Fibroblast of villous mesenchyme (primary cell): ENCODE results near the gene TRAK2. TPM values are rescaled to one million over a fixed set of nuclear protein-coding genes. Genes with fewer than 3 reads are reported as not detected.

ENCODE experiments used
- DNase-seq: peaks from one replicate; pipeline ENCODE4 v3.0.0-alpha.2; 2010; ENCODE audit warnings: low read depth
- H3K4me3 ChIP-seq: 2 replicates; pipeline ENCODE4 v1.5.1; 2011; ENCODE audit warnings: low read depth, mild to moderate bottlenecking, low read length
- small RNA-seq: library from RNA; depleted of rRNA; stranded (forward); fragments of <200 nt; gene quantifications from one replicate; pipeline ENCODE3, GENCODE V24; 2012
- total RNA-seq: library from RNA; depleted of rRNA; stranded (reverse); fragments of >200 nt; gene quantifications from 2 replicates; pipeline ENCODE4 v1.2.3, GENCODE V29; 2012
- TF ChIP-seq, protein P1 (sequence below): IDR thresholded peaks from 2 replicates; pipeline ENCODE4 v1.5.1; 2012; ENCODE audit warnings: low read depth, mild to moderate bottlenecking, low read length; ENCODE audit not compliant: insufficient read depth

Gene TRAK2
- total RNA-seq, 1 donor = 51.0 TPM

GRCh38 chr2:201327678-201328077 lies 123.6 kb downstream of the TRAK2 start:
- H3K4me3 ChIP-seq = no peak overlapping the region
- DNase-seq = no peak
- TF ChIP-seq, protein P1, sequence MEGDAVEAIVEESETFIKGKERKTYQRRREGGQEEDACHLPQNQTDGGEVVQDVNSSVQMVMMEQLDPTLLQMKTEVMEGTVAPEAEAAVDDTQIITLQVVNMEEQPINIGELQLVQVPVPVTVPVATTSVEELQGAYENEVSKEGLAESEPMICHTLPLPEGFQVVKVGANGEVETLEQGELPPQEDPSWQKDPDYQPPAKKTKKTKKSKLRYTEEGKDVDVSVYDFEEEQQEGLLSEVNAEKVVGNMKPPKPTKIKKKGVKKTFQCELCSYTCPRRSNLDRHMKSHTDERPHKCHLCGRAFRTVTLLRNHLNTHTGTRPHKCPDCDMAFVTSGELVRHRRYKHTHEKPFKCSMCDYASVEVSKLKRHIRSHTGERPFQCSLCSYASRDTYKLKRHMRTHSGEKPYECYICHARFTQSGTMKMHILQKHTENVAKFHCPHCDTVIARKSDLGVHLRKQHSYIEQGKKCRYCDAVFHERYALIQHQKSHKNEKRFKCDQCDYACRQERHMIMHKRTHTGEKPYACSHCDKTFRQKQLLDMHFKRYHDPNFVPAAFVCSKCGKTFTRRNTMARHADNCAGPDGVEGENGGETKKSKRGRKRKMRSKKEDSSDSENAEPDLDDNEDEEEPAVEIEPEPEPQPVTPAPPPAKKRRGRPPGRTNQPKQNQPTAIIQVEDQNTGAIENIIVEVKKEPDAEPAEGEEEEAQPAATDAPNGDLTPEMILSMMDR = no peak

Small RNA genes lying within 50 kb of the gene (small RNA-seq; reads per million reads assigned to genes)
- gene RF00019 = not detected

Other genes starting within 250 kb of the TRAK2 start
- 14.2 and 22.0 TPM in 2 replicates for gene CASP8, start 190.9 kb downstream of the TRAK2 start, total RNA-seq
- 0.64 and 1.3 TPM in 2 replicates for gene FLACC1, start 94.1 kb downstream of the TRAK2 start, total RNA-seq
- 37.4 and 55.7 TPM in 2 replicates for gene STRADB, start 282 bp upstream of the TRAK2 start, total RNA-seq
- gene TMEM237, start 192.0 kb upstream of the TRAK2 start, total RNA-seq = 47.0 and 76.9 TPM in 2 replicates
- 5.2 and 5.5 TPM in 2 replicates for gene MPP4, start 247.2 kb upstream of the TRAK2 start, total RNA-seq